Heart left ventricle (tissue), 16 donors: ENCODE measurements around the gene HS1BP3. TPM values are rescaled to one million over a fixed set of nuclear protein-coding genes. Genes with fewer than 3 reads are reported as not detected.
A peak's percentile ranks its signal among the peaks of the same experiment; 100 is the strongest.

Experiments used
- ATAC-seq, 4 donors: fragments of 200-7000 bp; cut with Tn5 transposase; one replicate each; pipeline ENCODE4 v1.9.1; 2020 to 2022; ENCODE audit warnings: moderate library complexity in 4 of 4, mild to moderate bottlenecking in 3 of 4, moderate number of reproducible peaks in 1 of 4
- DNase-seq, 5 donors: peaks; one replicate each; pipeline ENCODE4 v3.0.0-alpha.2; 2020
- H3K27ac ChIP-seq, 12 donors: fragments of 200-600 bp; sonication (generic) in 4 of 12; one replicate each; pipeline versions ENCODE4 v1.5.0 to v1.8.0; 2016 to 2022; ENCODE audit warnings: mild to moderate bottlenecking in 2 of 12
- H3K27me3 ChIP-seq, 9 donors: fragments of 200-600 bp; sonication (generic) in 2 of 9; one replicate each; pipeline versions ENCODE4 v1.5.1 to v1.8.0; 2016 to 2022; ENCODE audit warnings: mild to moderate bottlenecking in 3 of 9
- H3K36me3 ChIP-seq, 9 donors: fragments of 200-600 bp; sonication (generic) in 2 of 9; one replicate each; pipeline versions ENCODE4 v1.5.0 to v1.8.0; 2018 to 2022; ENCODE audit warnings: mild to moderate bottlenecking in 2 of 9
- H3K4me1 ChIP-seq, 12 donors: fragments of 200-600 bp; sonication (generic) in 4 of 12; one replicate each; pipeline versions ENCODE4 v1.5.0 to v1.8.0; 2016 to 2022; ENCODE audit warnings: mild to moderate bottlenecking in 3 of 12
- H3K4me3 ChIP-seq, 12 donors: fragments of 200-600 bp; sonication (generic) in 4 of 12; one replicate each; pipeline versions ENCODE4 v1.5.0 to v1.8.0; 2017 to 2022; ENCODE audit warnings: mild to moderate bottlenecking in 9 of 12, moderate library complexity in 4 of 12
- H3K9me3 ChIP-seq, 12 donors: fragments of 200-600 bp; sonication (generic) in 4 of 12; one replicate each; pipeline versions ENCODE4 v1.5.0 to v1.8.0; 2016 to 2022; ENCODE audit warnings: mild to moderate bottlenecking in 1 of 12
- CTCF ChIP-seq, 12 donors: fragments of 200-600 bp; sonication (generic) in 4 of 12; IDR thresholded peaks; one replicate each; pipeline versions ENCODE4 v1.5.0 to v1.8.0; 2018 to 2022; ENCODE audit warnings: antibody characterized with exemption in 12 of 12, mild to moderate bottlenecking in 5 of 12
- POLR2A ChIP-seq, 2 donors: fragments of 450-650 bp; IDR thresholded peaks; one replicate each; pipeline ENCODE4 v1.6.1; 2017; ENCODE audit warnings: antibody characterized with exemption in 2 of 2, mild to moderate bottlenecking in 2 of 2, moderate library complexity in 2 of 2
- WGBS, 4 donors: extraction: QIAGEN DNeasy Blood & Tissue Kit in 2 of 4; methylation state at CpG; one replicate each; pipeline versions ENCODE4 v1.1.5 to v1.1.7; 2013 to 2018; 5-methylcytosine and 5-hydroxymethylcytosine counted together
- intact Hi-C, 10 donors: fragments of 100-400 bp; cut with DNase I; formaldehyde crosslinking; loops; one replicate each; pipeline versions ENCODE4 v1.11.1 to v1.14.2; 2022
- polyA plus RNA-seq, 2 donors: library from polyadenylated mRNA; stranded (reverse); fragments of 200-250 nt; gene quantifications; one replicate each; pipeline ENCODE4 v1.2.3, GENCODE V29; 2013
- total RNA-seq, 9 donors: library from RNA; depleted of rRNA in 2 of 9; stranded (reverse); fragments of >200 nt in 2 of 9; fragmentation: NEBNext Ultra II Directional in 3 of 9; extraction: Animal tissue kit (Norgen Biotek cat#: 25700) in 3 of 9; gene quantifications; one replicate each; pipeline versions ENCODE4 v1.1.0 to v1.2.4, GENCODE V29; 2016 to 2023
- donor health status: ischemic (EF 13 %, LVEDD 7.1; RV severe dilation, severe dysfunction).
- donor health status: healthy with polysubstance abuse.
- donor health status: DM: no; HTN: yes; CAD: no.
- donor health status: DM: no; HTN: no; CAD: no.
- donor health status: ischemic (EF 25% LVEDD 6.9; RV normal size, moderate dysfunction).
- donor health status: ischemic (EF 25% LVEDD 5.7; RV mildly dilated, moderate dysfunction).
- donor health status: healthy.
- donor health status: DM: yes; HTN: yes; CAD: no.
- donor health status: ischemic (EF 35%, LVEDD 5.7; RV mildly dilated, moderate dysfunction).
- donor health status: nonischemic (EF 11% LVEDD 7.7; RV severe dilation, severe dysfunction).
- donor health status: DM: yes; HTN: yes; CAD: no.
- donor health status: PGD.
- donor health status: ischemic (EF 29% LVEDD 5.4; RV normal size, mild dysfunction).
- donor health status: nonischemic (EF 23%, LVEDD 6.1; RV moderate dilation, normal function).

Gene HS1BP3
- total and polyA plus RNA-seq, 11 donors = 12.7 to 23.7 (median 21.0) TPM

GRCh38 chr2:20619624-20620024 lies 31.3 kb downstream of the HS1BP3 start:
- peak in 1 of 4 donors; percentile 13 for ATAC-seq
- peak in 4 of 5 donors; percentile 59 to 91 (median 80) for DNase-seq

GRCh38 chr2:20618886-20619521 lies 31.9 kb downstream of the HS1BP3 start:
- Histone ChIP-seq H3K36me3 (peaks cover 0 to 41% (median 30%) of the 10 kb centered on the region in 9 donors), H3K9me3 (no peaks in the 10 kb centered on the region), H3K4me3 (no peak overlapping the region), H3K27me3 (no peaks in the 10 kb centered on the region), H3K4me1 (peaks cover 39 to 97% (median 84%) of the 10 kb centered on the region in 12 donors), H3K27ac (peak overlapping the region; percentile 86 to 99 (median 95))
- peak in 3 of 5 donors; percentile 30 to 64 (median 44) for DNase-seq
- TF ChIP-seq POLR2A (IDR thresholded peaks at IDR 0.05) (no peak), CTCF (IDR thresholded peaks at IDR 0.05) (no peak)
- no peak for ATAC-seq
- intact Hi-C loops = loop anchor here in 8 of 10 donors (1.0 to 10.0 kb wide), 5 partner anchors 20 to 172 kb away; partner anchors contain the start of gene RHOB (in 8 of the 8)
- WGBS, 4 donors = 52 to 65% (median 65%) methylated on average over 11 to 15 of the region's 15 CpGs

More at GRCh38 chr2:20619624-20620024, 31.3 kb downstream of the HS1BP3 start:
- H3K9me3 ChIP-seq = no peaks in the 10 kb centered on the region
- H3K27ac ChIP-seq = peak overlapping the region; percentile 86 to 99 (median 95)
- intact Hi-C loops = loop anchor here in 9 of 10 donors (2.0 to 10.0 kb wide), 6 partner anchors 21 to 172 kb away; partner anchors contain the start of gene RHOB (in 8 of the 9)
- peaks cover 0 to 47% (median 36%) of the 10 kb centered on the region in 9 donors for H3K36me3 ChIP-seq
- H3K4me3 ChIP-seq = no peak overlapping the region
- 57 to 63% (median 60%) methylated on average over 12 to 13 of the region's 13 CpGs for WGBS, 4 donors
- H3K4me1 ChIP-seq = peaks cover 34 to 97% (median 81%) of the 10 kb centered on the region in 12 donors
- TF ChIP-seq CTCF (IDR thresholded peaks at IDR 0.05) (no peak), POLR2A (IDR thresholded peaks at IDR 0.05) (no peak)
- no peaks in the 10 kb centered on the region for H3K27me3 ChIP-seq

GRCh38 chr2:20618468-20618885 lies 32.4 kb downstream of the HS1BP3 start:
- peak in 3 of 4 donors; percentile 3 to 11 (median 3) for ATAC-seq
- H3K4me3 ChIP-seq = no peak overlapping the region
- WGBS, 4 donors = 45 to 60% (median 54%) methylated on average over 4 to 10 of the region's 10 CpGs

More at GRCh38 chr2:20618468-20618885, 32.4 kb downstream of the HS1BP3 start:
- peak overlapping the region; percentile 86 to 99 (median 95) for H3K27ac ChIP-seq
- peak in 2 of 5 donors; percentile 29 to 69 for DNase-seq
- intact Hi-C loops = loop anchor here in 8 of 10 donors (1.0 to 10.0 kb wide), 5 partner anchors 20 to 171 kb away; partner anchors contain the start of gene RHOB (in 8 of the 8)
- no peaks in the 10 kb centered on the region for H3K27me3 ChIP-seq
- peaks cover 41 to 97% (median 85%) of the 10 kb centered on the region in 12 donors for H3K4me1 ChIP-seq
- no peak for TF ChIP-seq POLR2A (IDR thresholded peaks at IDR 0.05)
- no peak for TF ChIP-seq CTCF (IDR thresholded peaks at IDR 0.05)
- no peaks in the 10 kb centered on the region for H3K9me3 ChIP-seq
- peaks cover 0 to 35% (median 25%) of the 10 kb centered on the region in 9 donors for H3K36me3 ChIP-seq
